Duodenal mucosa (tissue), 2 donors: ENCODE data around the gene PAMR1.

Source experiments
- H3K27ac ChIP-seq: one replicate; pipeline ENCODE4 v1.7.0; 2013; ENCODE audit warnings: low read depth, low read length
- H3K27me3 ChIP-seq, 2 donors: one replicate each; pipeline ENCODE4 v1.7.0; 2013; ENCODE audit warnings: low read length in 2 of 2, control low read depth in 1 of 2; ENCODE audit not compliant: insufficient read depth in 2 of 2, control insufficient read depth in 1 of 2
- H3K36me3 ChIP-seq, 2 donors: one replicate each; pipeline ENCODE4 v1.7.0; 2013; ENCODE audit warnings: low read length in 2 of 2, control low read depth in 1 of 2; ENCODE audit not compliant: insufficient read depth in 2 of 2, control insufficient read depth in 1 of 2
- H3K4me1 ChIP-seq, 2 donors: one replicate each; pipeline ENCODE4 v1.7.0; 2013; ENCODE audit warnings: low read length in 2 of 2, control low read depth in 1 of 2; ENCODE audit not compliant: insufficient read depth in 2 of 2, control insufficient read depth in 1 of 2
- H3K4me3 ChIP-seq, 2 donors: one replicate each; pipeline ENCODE4 v1.7.0; 2013; ENCODE audit warnings: low read length in 2 of 2, low read depth in 1 of 2
- H3K9ac ChIP-seq, 2 donors: one replicate each; pipeline ENCODE4 v1.7.0; 2013; ENCODE audit warnings: low read length in 2 of 2, low read depth in 1 of 2
- H3K9me3 ChIP-seq, 2 donors: one replicate each; pipeline ENCODE4 v1.7.0; 2013; ENCODE audit warnings: low read length in 2 of 2, control low read depth in 1 of 2; ENCODE audit not compliant: control insufficient read depth in 1 of 2

The PAMR1 gene

DNA sequence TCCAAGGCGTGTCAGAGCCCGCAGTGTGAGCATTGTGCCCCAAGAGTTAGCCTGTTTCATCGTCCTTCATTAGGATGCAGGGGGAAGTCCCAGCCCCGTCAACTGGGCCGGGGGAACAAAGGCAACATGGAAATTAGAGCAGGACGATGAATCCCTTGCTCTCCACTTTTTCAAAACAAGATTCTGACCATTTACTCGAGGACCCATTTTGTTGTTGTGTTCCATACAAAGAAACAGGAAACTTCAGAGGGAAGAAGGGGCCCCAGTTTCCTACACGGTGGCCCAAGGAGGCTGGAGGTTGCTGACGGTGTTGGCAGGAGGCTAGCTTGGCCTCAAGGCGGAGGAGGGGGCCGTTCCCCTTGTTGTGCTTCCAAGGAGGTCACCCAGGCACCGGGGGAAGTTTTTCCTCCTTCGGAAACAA lies 62.1 kb downstream of the PAMR1 start:
- no peaks in the 10 kb centered on the region for H3K4me1 ChIP-seq
- H3K9me3 ChIP-seq, result no peaks in the 10 kb centered on the region

DNA sequence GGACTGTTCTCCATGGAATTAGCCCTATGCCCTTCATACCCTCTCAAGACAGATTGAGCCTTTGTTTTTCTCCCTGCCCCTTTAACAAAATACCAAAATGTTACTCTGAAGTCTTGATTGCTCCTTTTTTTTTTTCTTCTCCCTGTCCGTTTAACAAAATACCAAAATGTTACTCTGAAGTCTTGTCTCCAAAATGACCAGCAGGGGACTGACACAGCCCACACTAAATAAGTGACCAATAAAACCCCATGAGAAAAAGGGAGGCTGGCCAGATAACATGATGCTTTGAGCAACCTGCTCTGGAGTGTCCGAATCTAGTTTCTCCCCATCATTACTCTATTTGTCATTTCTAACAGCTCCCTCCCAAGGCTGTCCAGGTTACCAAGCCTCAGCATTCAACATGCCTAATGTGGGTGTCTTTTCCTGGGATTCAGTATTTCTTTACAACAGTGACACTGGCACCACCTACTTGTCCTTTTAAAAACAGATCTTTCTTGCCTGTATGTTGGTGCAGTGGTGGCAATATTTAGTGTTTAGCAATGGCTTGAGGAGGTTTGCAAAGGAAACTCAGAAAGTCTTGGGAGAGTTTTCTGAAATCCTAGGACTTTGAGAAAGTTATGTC lies 63.4 kb downstream of the PAMR1 start:
- Histone ChIP-seq H3K27me3 (peaks cover 0 to 3% of the 10 kb centered on the region in 2 donors), H3K4me3 (no peak overlapping the region), H3K4me1 (no peaks in the 10 kb centered on the region), H3K9ac (no peak overlapping the region), H3K36me3 (no peaks in the 10 kb centered on the region), H3K27ac (no peak overlapping the region), H3K9me3 (no peaks in the 10 kb centered on the region)

More for the DNA sequence above, 62.1 kb downstream of the PAMR1 start:
- Histone ChIP-seq H3K9ac (no peak overlapping the region), H3K27me3 (peaks cover 0 to 3% of the 10 kb centered on the region in 2 donors), H3K36me3 (no peaks in the 10 kb centered on the region), H3K27ac (no peak overlapping the region), H3K4me3 (no peak overlapping the region)

DNA sequence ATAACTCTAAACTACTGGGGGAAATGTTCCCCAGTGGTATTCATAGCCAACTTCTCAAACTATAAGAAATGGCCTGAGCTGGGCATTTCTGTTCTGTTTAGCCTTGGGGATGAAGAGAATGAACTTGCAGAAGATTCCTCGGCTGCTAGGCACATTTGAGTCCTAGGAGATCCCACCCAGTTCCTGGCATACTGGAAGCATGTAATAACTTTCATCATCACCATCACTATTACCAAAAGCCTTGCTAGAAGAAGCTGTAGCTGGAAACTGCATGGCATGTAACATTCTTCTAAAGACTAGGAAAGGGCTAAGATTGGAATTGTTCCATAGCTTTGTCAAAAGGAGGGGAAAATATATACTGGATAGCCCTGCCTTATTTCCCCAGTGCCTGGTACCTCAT lies 65.9 kb downstream of the PAMR1 start:
- Histone ChIP-seq H3K27me3 (peaks cover 3 to 4% of the 10 kb centered on the region in 2 donors), H3K4me3 (no peak overlapping the region), H3K4me1 (no peaks in the 10 kb centered on the region), H3K27ac (no peak overlapping the region), H3K9ac (no peak overlapping the region), H3K36me3 (no peaks in the 10 kb centered on the region), H3K9me3 (no peaks in the 10 kb centered on the region)

DNA sequence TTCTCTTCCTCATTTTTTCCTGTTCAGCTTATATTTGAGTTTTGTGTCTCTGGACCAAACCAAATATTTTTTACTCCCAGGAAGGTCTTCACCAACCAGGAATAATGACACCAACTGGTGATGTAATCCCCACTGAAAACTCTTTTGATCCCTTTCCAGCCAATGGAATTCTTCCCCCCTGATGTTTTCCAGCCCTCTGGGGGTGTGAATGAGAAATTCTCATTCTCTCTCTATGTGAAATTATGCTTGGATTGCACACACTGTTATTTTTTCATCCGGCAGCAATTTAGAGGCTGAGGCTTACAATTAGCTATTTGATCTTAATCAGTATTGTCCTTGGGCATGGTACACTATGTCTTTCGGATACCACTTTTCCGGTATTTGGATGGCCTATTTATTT lies 66.6 kb downstream of the PAMR1 start:
- H3K36me3 ChIP-seq, result no peaks in the 10 kb centered on the region
- no peaks in the 10 kb centered on the region for H3K9me3 ChIP-seq
- no peak overlapping the region for H3K27ac ChIP-seq
- H3K9ac ChIP-seq, result no peak overlapping the region
- H3K4me1 ChIP-seq, result no peaks in the 10 kb centered on the region
- H3K4me3 ChIP-seq, result no peak overlapping the region
- peaks cover 3 to 4% of the 10 kb centered on the region in 2 donors for H3K27me3 ChIP-seq

DNA sequence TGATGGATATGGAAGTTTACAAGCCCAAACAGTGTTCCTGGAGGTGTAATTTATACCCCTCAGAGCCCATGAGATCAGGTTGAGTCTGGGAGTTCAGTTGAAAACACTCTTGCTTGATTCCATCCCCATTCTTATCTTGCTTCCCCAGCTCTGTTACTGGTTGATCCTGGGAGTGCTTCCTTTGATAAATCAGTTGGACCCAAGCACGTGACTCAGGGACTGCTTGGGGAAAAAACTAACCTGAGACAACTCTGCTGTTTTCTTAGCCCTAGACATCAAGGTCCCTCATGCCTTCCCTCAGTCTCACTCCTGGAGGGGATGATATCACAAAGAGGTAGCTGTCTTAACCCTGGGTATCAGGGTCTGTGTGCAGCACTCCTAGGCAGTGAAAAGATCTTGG lies 71.1 kb downstream of the PAMR1 start:
- no peak overlapping the region for H3K4me3 ChIP-seq
- H3K9me3 ChIP-seq, result no peaks in the 10 kb centered on the region
- H3K9ac ChIP-seq, result no peak overlapping the region
- no peaks in the 10 kb centered on the region for H3K36me3 ChIP-seq
- H3K4me1 ChIP-seq, result no peaks in the 10 kb centered on the region
- peaks cover 7 to 8% of the 10 kb centered on the region in 2 donors for H3K27me3 ChIP-seq
- no peak overlapping the region for H3K27ac ChIP-seq

DNA sequence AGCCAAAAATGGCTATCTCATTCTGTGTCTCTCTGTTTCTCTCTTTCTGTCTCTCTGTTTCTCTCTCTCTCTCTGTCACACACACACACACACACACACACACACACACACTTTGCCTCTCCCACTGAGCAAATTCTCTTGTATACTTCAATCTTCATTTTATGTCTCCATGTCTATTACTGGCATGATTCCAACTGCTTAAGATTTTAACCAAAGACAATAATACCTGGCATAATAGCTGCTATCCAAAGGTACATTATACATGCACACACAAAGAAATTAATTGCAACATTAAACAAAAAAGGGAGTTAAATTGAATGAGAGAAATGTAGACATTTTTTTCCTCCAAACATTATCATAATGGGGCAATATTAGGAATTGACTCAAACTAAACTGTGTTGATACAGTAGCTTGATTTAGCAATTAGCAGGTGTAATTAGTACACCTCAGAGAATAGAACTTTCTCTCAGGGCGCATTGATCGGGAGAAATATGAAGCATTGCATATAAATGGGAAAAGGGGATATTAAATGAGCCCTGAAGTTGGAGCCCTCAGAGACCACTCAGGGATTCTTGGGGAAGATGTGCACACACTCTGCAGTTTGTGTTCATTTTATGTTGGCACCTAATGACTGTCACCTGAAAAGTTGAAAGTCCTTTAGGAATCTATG lies 88.7 kb downstream of the PAMR1 start:
- Histone ChIP-seq H3K9me3 (no peaks in the 10 kb centered on the region), H3K9ac (no peak overlapping the region), H3K36me3 (no peaks in the 10 kb centered on the region), H3K4me1 (no peaks in the 10 kb centered on the region), H3K27ac (no peak overlapping the region), H3K4me3 (no peak overlapping the region), H3K27me3 (peaks cover 0 to 12% of the 10 kb centered on the region in 2 donors)

GRCh38 chr11:35433588-35433987 lies 91.8 kb downstream of the PAMR1 start:
- Histone ChIP-seq H3K9me3 (no peaks in the 10 kb centered on the region), H3K27ac (no peak overlapping the region), H3K4me1 (no peaks in the 10 kb centered on the region), H3K36me3 (no peaks in the 10 kb centered on the region), H3K4me3 (no peak overlapping the region), H3K27me3 (peaks cover 5 to 10% of the 10 kb centered on the region in 2 donors), H3K9ac (no peak overlapping the region)

GRCh38 chr11:35432464-35432863 lies 93.0 kb downstream of the PAMR1 start:
- Histone ChIP-seq H3K9ac (no peak overlapping the region), H3K36me3 (no peaks in the 10 kb centered on the region), H3K4me3 (no peak overlapping the region), H3K4me1 (no peaks in the 10 kb centered on the region), H3K27me3 (peaks cover 5 to 12% of the 10 kb centered on the region in 2 donors), H3K27ac (no peak overlapping the region), H3K9me3 (no peaks in the 10 kb centered on the region)

DNA sequence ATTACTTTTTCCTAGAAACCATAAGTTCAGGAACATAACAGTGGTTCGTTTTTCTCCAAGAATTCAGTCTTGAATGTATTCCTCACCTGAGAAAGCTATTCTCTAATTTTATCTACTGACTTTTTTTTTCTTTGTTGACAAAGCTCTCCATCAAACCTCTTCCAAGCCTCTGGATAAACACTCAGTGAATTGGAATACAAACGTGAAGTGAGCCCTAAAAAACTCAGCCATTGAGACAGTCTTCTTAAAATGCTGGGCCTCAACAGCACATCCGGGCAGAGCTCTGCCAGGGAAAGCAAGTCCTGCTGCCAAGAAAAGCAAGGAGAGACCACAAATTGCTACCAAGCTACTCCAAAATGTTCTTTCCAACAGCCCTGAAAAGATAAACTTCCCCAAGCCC lies 98.3 kb downstream of the PAMR1 start:
- H3K4me1 ChIP-seq, result no peaks in the 10 kb centered on the region
- H3K36me3 ChIP-seq, result no peaks in the 10 kb centered on the region
- no peak overlapping the region for H3K27ac ChIP-seq
- H3K9ac ChIP-seq, result no peak overlapping the region
- no peak overlapping the region for H3K4me3 ChIP-seq
- H3K27me3 ChIP-seq, result peaks cover 20 to 23% of the 10 kb centered on the region in 2 donors
- no peaks in the 10 kb centered on the region for H3K9me3 ChIP-seq

DNA sequence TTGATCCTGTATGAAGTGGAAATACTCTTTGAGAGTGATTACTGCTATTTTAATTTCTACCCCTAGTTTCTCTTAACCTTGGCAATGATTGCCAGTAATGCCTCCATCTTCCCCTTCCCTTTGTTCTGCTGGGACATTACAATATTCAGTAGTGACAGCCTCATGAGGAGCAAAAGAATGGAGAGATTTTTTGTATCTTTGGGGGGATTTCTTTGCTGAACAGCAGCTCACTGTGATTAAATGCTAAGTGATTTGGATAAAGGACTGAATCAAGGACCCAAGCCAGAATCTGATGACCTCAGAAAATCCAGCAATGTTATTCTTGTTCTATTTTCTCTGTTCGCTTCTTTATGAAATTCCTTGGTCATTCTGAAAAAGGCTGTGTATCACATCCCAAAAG lies 99.1 kb downstream of the PAMR1 start:
- Histone ChIP-seq H3K27ac (no peak overlapping the region), H3K4me1 (no peaks in the 10 kb centered on the region), H3K9me3 (no peaks in the 10 kb centered on the region), H3K36me3 (no peaks in the 10 kb centered on the region), H3K4me3 (no peak overlapping the region), H3K9ac (no peak overlapping the region), H3K27me3 (peaks cover 21 to 31% of the 10 kb centered on the region in 2 donors)
